ENCODE data around the gene SUSD1.

DNA sequence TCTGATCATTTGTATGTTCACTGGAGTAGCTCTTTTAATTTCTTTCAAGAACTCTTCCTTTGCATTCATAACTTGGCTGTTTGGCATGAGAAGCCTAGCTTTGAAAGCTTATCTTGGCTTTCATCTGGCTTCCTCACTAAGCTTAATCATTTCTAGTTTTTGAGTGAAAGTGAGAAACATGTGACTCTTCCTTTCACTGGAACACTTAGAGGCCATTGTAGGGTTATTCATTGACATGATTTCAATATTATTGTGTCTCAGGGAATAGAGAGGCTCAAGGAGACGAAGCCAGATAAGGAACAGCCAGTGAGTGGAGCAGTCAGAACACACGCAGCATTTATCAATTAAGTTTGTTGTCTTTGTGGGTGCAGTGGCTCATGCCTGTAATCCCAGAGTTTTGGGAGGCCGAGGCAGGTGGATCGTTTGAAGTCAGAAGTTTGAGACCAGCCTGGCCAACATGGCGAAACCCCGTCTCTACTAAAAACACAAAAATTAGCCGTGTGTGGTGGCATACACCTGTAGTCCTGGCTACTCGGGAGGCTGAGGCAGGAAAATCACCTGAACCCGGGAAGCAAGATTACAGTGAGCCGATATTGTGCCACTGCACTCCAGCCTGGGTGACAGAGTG, 180.2 kb downstream of the SUSD1 start:
- TF ChIP-seq, protein P1, sequence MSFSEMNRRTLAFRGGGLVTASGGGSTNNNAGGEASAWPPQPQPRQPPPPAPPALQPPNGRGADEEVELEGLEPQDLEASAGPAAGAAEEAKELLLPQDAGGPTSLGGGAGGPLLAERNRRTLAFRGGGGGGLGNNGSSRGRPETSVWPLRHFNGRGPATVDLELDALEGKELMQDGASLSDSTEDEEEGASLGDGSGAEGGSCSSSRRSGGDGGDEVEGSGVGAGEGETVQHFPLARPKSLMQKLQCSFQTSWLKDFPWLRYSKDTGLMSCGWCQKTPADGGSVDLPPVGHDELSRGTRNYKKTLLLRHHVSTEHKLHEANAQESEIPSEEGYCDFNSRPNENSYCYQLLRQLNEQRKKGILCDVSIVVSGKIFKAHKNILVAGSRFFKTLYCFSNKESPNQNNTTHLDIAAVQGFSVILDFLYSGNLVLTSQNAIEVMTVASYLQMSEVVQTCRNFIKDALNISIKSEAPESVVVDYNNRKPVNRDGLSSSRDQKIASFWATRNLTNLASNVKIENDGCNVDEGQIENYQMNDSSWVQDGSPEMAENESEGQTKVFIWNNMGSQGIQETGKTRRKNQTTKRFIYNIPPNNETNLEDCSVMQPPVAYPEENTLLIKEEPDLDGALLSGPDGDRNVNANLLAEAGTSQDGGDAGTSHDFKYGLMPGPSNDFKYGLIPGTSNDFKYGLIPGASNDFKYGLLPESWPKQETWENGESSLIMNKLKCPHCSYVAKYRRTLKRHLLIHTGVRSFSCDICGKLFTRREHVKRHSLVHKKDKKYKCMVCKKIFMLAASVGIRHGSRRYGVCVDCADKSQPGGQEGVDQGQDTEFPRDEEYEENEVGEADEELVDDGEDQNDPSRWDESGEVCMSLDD (CRISPR knock-in tag; IDR thresholded peaks at IDR 0.05; ENCODE audit: borderline replicate concordance): no peak
- TF ChIP-seq, protein P2, sequence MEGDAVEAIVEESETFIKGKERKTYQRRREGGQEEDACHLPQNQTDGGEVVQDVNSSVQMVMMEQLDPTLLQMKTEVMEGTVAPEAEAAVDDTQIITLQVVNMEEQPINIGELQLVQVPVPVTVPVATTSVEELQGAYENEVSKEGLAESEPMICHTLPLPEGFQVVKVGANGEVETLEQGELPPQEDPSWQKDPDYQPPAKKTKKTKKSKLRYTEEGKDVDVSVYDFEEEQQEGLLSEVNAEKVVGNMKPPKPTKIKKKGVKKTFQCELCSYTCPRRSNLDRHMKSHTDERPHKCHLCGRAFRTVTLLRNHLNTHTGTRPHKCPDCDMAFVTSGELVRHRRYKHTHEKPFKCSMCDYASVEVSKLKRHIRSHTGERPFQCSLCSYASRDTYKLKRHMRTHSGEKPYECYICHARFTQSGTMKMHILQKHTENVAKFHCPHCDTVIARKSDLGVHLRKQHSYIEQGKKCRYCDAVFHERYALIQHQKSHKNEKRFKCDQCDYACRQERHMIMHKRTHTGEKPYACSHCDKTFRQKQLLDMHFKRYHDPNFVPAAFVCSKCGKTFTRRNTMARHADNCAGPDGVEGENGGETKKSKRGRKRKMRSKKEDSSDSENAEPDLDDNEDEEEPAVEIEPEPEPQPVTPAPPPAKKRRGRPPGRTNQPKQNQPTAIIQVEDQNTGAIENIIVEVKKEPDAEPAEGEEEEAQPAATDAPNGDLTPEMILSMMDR (CRISPR knock-in tag; IDR thresholded peaks at IDR 0.05): no peak
- TF ChIP-seq CHD4 (IDR thresholded peaks at IDR 0.05; ENCODE audit: borderline replicate concordance, low read length) (no peak), ZNF24 (IDR thresholded peaks at IDR 0.05) (no peak), ZNF260 (CRISPR knock-in tag; IDR thresholded peaks at IDR 0.05; ENCODE audit: borderline replicate concordance, low read depth) (no peak), TAF1 (CRISPR knock-in tag; IDR thresholded peaks at IDR 0.05) (no peak), ZNF337 (CRISPR knock-in tag; IDR thresholded peaks at IDR 0.05; ENCODE audit: borderline replicate concordance, low read depth) (no peak), FOXA1 (IDR thresholded peaks at IDR 0.05) (no peak), FOXA1 (CRISPR knock-in tag; IDR thresholded peaks at IDR 0.05) (no peak), MXI1 (IDR thresholded peaks at IDR 0.05; ENCODE audit: borderline replicate concordance, low read depth, low read length) (no peak), SMARCC2 (IDR thresholded peaks at IDR 0.05) (no peak), RELA (CRISPR knock-in tag; IDR thresholded peaks at IDR 0.05) (no peak)
- TF ChIP-seq, protein P3, sequence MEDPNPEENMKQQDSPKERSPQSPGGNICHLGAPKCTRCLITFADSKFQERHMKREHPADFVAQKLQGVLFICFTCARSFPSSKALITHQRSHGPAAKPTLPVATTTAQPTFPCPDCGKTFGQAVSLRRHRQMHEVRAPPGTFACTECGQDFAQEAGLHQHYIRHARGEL (CRISPR knock-in tag; IDR thresholded peaks at IDR 0.05): no peak
- TF ChIP-seq, protein P4, sequence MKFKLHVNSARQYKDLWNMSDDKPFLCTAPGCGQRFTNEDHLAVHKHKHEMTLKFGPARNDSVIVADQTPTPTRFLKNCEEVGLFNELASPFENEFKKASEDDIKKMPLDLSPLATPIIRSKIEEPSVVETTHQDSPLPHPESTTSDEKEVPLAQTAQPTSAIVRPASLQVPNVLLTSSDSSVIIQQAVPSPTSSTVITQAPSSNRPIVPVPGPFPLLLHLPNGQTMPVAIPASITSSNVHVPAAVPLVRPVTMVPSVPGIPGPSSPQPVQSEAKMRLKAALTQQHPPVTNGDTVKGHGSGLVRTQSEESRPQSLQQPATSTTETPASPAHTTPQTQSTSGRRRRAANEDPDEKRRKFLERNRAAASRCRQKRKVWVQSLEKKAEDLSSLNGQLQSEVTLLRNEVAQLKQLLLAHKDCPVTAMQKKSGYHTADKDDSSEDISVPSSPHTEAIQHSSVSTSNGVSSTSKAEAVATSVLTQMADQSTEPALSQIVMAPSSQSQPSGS (CRISPR knock-in tag; IDR thresholded peaks at IDR 0.05): no peak

Data from HepG2 (cell line).